ENCODE measurements around the gene NAV2.

The NAV2 gene

GRCh38 chr11:19712281-19713195, at the start of gene NAV2:
NAV2 (plus strand) TSS chr11:19712837; CDS start chr11:19713696, 859 bp downstream.
- peak; percentile 81 for DNase-seq

GRCh38 chr11:19663206-19663605, 49.4 kb upstream of the NAV2 start:
- DNase-seq: no peak

- DNase-seq: no peak
These were observed 47.6 kb upstream of the NAV2 start for GRCh38 chr11:19664886-19665548.

- no peak for DNase-seq
These were observed 45.7 kb upstream of the NAV2 start for GRCh38 chr11:19666951-19667350.

GRCh38 chr11:19669511-19669910, 43.1 kb upstream of the NAV2 start:
- no peak for DNase-seq

GRCh38 chr11:19670030-19670791, 42.4 kb upstream of the NAV2 start:
- DNase-seq: no peak

- DNase-seq: no peak
These were observed 39.9 kb upstream of the NAV2 start for GRCh38 chr11:19672586-19673206.

- no peak for DNase-seq
These were observed 38.5 kb upstream of the NAV2 start for GRCh38 chr11:19673924-19674729.

GRCh38 chr11:19674836-19675235, 37.8 kb upstream of the NAV2 start:
- no peak for DNase-seq

GRCh38 chr11:19675397-19675796, 37.2 kb upstream of the NAV2 start:
- no peak for DNase-seq

- no peak for DNase-seq
These were observed 35.9 kb upstream of the NAV2 start for GRCh38 chr11:19676475-19677380.

- DNase-seq: no peak
These were observed 35.1 kb upstream of the NAV2 start for GRCh38 chr11:19677381-19678080.

- DNase-seq: no peak
These were observed 32.4 kb upstream of the NAV2 start for GRCh38 chr11:19679952-19680828.

GRCh38 chr11:19680829-19681368, 31.7 kb upstream of the NAV2 start:
- no peak for DNase-seq

GRCh38 chr11:19683141-19683805, 29.4 kb upstream of the NAV2 start:
- no peak for DNase-seq

GRCh38 chr11:19683862-19684491, 28.7 kb upstream of the NAV2 start:
- no peak for DNase-seq

GRCh38 chr11:19686234-19686633, 26.4 kb upstream of the NAV2 start:
- no peak for DNase-seq

- DNase-seq: no peak
These were observed 25.2 kb upstream of the NAV2 start for GRCh38 chr11:19687392-19687791.
